ENCODE data around the gene HBG2. TPM values are rescaled to one million over a fixed set of nuclear protein-coding genes. Genes with fewer than 3 reads are reported as not detected.
A peak's percentile ranks its signal among the peaks of the same experiment; 100 is the strongest.

The HBG2 gene
- total and polyA plus RNA-seq, 9 of the 15 experiments (the other 6 are each of a cell fraction or from before 2014, with no cell fraction given): 1,626 to 58,619 (median 10,515) TPM

DNA sequence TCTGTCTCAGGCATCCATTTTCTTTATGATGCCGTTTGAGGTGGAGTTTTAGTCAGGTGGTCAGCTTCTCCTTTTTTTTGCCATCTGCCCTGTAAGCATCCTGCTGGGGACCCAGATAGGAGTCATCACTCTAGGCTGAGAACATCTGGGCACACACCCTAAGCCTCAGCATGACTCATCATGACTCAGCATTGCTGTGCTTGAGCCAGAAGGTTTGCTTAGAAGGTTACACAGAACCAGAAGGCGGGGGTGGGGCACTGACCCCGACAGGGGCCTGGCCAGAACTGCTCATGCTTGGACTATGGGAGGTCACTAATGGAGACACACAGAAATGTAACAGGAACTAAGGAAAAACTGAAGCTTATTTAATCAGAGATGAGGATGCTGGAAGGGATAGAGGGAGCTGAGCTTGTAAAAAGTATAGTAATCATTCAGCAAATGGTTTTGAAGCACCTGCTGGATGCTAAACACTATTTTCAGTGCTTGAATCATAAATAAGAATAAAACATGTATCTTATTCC is 26.1 kb upstream of the HBG2 start (continued):
- TF ChIP-seq, protein P1, sequence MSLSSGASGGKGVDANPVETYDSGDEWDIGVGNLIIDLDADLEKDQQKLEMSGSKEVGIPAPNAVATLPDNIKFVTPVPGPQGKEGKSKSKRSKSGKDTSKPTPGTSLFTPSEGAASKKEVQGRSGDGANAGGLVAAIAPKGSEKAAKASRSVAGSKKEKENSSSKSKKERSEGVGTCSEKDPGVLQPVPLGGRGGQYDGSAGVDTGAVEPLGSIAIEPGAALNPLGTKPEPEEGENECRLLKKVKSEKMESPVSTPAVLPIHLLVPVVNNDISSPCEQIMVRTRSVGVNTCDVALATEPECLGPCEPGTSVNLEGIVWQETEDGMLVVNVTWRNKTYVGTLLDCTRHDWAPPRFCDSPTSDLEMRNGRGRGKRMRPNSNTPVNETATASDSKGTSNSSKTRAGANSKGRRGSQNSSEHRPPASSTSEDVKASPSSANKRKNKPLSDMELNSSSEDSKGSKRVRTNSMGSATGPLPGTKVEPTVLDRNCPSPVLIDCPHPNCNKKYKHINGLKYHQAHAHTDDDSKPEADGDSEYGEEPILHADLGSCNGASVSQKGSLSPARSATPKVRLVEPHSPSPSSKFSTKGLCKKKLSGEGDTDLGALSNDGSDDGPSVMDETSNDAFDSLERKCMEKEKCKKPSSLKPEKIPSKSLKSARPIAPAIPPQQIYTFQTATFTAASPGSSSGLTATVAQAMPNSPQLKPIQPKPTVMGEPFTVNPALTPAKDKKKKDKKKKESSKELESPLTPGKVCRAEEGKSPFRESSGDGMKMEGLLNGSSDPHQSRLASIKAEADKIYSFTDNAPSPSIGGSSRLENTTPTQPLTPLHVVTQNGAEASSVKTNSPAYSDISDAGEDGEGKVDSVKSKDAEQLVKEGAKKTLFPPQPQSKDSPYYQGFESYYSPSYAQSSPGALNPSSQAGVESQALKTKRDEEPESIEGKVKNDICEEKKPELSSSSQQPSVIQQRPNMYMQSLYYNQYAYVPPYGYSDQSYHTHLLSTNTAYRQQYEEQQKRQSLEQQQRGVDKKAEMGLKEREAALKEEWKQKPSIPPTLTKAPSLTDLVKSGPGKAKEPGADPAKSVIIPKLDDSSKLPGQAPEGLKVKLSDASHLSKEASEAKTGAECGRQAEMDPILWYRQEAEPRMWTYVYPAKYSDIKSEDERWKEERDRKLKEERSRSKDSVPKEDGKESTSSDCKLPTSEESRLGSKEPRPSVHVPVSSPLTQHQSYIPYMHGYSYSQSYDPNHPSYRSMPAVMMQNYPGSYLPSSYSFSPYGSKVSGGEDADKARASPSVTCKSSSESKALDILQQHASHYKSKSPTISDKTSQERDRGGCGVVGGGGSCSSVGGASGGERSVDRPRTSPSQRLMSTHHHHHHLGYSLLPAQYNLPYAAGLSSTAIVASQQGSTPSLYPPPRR (CRISPR knock-in tag; IDR thresholded peaks at IDR 0.05; ENCODE audit: borderline replicate concordance): peak; percentile 82; the same call in 1 of the 2 replicates
- TF ChIP-seq, protein P2, sequence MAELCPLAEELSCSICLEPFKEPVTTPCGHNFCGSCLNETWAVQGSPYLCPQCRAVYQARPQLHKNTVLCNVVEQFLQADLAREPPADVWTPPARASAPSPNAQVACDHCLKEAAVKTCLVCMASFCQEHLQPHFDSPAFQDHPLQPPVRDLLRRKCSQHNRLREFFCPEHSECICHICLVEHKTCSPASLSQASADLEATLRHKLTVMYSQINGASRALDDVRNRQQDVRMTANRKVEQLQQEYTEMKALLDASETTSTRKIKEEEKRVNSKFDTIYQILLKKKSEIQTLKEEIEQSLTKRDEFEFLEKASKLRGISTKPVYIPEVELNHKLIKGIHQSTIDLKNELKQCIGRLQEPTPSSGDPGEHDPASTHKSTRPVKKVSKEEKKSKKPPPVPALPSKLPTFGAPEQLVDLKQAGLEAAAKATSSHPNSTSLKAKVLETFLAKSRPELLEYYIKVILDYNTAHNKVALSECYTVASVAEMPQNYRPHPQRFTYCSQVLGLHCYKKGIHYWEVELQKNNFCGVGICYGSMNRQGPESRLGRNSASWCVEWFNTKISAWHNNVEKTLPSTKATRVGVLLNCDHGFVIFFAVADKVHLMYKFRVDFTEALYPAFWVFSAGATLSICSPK (IDR thresholded peaks at IDR 0.05; ENCODE audit: borderline replicate concordance): no peak
- TF ChIP-seq, protein P3, sequence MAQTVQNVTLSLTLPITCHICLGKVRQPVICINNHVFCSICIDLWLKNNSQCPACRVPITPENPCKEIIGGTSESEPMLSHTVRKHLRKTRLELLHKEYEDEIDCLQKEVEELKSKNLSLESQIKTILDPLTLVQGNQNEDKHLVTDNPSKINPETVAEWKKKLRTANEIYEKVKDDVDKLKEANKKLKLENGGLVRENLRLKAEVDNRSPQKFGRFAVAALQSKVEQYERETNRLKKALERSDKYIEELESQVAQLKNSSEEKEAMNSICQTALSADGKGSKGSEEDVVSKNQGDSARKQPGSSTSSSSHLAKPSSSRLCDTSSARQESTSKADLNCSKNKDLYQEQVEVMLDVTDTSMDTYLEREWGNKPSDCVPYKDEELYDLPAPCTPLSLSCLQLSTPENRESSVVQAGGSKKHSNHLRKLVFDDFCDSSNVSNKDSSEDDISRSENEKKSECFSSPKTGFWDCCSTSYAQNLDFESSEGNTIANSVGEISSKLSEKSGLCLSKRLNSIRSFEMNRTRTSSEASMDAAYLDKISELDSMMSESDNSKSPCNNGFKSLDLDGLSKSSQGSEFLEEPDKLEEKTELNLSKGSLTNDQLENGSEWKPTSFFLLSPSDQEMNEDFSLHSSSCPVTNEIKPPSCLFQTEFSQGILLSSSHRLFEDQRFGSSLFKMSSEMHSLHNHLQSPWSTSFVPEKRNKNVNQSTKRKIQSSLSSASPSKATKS (CRISPR knock-in tag; IDR thresholded peaks at IDR 0.05): no peak
- TF ChIP-seq CAMTA2 (CRISPR knock-in tag; conservative IDR thresholded peaks at IDR 0.05): no peak
- TF ChIP-seq, protein P4, sequence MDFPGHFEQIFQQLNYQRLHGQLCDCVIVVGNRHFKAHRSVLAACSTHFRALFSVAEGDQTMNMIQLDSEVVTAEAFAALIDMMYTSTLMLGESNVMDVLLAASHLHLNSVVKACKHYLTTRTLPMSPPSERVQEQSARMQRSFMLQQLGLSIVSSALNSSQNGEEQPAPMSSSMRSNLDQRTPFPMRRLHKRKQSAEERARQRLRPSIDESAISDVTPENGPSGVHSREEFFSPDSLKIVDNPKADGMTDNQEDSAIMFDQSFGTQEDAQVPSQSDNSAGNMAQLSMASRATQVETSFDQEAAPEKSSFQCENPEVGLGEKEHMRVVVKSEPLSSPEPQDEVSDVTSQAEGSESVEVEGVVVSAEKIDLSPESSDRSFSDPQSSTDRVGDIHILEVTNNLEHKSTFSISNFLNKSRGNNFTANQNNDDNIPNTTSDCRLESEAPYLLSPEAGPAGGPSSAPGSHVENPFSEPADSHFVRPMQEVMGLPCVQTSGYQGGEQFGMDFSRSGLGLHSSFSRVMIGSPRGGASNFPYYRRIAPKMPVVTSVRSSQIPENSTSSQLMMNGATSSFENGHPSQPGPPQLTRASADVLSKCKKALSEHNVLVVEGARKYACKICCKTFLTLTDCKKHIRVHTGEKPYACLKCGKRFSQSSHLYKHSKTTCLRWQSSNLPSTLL (IDR thresholded peaks at IDR 0.05): no peak
- 0 out of 4 replicates have a peak, but pooled peaks of 1 of the 2 experiments have one; percentile 40 for TF ChIP-seq KDM4B (IDR thresholded peaks at IDR 0.05; ENCODE audit: borderline replicate concordance in 2 of 2, low read depth in 1 of 2)
- TF ChIP-seq FOXJ2 (tag; IDR thresholded peaks at IDR 0.05): peak; percentile 85
- TF ChIP-seq ZFP30 (CRISPR knock-in tag; IDR thresholded peaks at IDR 0.05; ENCODE audit: borderline replicate concordance): no peak
- peak; percentile 75 for TF ChIP-seq ZNF79 (CRISPR knock-in tag; IDR thresholded peaks at IDR 0.05; ENCODE audit: low read depth)
- TF ChIP-seq HLTF (IDR thresholded peaks at IDR 0.05): peak; percentile 88; the same call in 1 of the 2 replicates
- no peak for TF ChIP-seq ATF1 (CRISPR knock-in tag; IDR thresholded peaks at IDR 0.05)
- peak; percentile 89 for TF ChIP-seq ATF1 (tag; IDR thresholded peaks at IDR 0.05)
- TF ChIP-seq RBBP5 (IDR thresholded peaks at IDR 0.05; ENCODE audit: borderline replicate concordance, insufficient read depth, low read length, poor library complexity, severe bottlenecking): no peak
- peak; percentile 99 for TF ChIP-seq CBFA2T2 (conservative IDR thresholded peaks at IDR 0.05)
- no peak for TF ChIP-seq ZNF143 (CRISPR knock-in tag; IDR thresholded peaks at IDR 0.05)
- no peak for TF ChIP-seq ESRRB (CRISPR knock-in tag; IDR thresholded peaks at IDR 0.05; ENCODE audit: borderline replicate concordance)
- TF ChIP-seq CTBP1 (IDR thresholded peaks at IDR 0.05; ENCODE audit: borderline replicate concordance): peak; percentile 100
